Measurements from ENCODE around the gene PTPRM.

DNA sequence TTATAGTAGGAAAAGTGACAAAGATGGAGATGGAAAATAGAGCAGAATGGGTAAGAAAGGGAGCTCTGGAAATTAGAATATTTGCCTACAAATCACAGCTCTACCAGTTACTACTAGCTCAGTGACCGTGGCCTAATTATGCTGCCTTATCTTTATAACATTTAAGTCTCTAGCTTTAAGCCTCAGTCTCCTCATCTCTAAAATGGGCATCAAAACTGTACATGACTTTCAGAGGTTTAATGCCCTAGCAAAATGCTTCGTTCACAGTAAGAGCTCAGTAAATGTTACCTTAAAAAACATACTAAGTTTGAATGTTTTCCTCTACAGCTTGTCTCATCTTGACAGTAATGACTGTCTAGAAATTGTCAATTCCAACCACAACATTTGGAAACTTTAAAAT, 8.3 kb upstream of the PTPRM start:
- TF ChIP-seq, protein P1, sequence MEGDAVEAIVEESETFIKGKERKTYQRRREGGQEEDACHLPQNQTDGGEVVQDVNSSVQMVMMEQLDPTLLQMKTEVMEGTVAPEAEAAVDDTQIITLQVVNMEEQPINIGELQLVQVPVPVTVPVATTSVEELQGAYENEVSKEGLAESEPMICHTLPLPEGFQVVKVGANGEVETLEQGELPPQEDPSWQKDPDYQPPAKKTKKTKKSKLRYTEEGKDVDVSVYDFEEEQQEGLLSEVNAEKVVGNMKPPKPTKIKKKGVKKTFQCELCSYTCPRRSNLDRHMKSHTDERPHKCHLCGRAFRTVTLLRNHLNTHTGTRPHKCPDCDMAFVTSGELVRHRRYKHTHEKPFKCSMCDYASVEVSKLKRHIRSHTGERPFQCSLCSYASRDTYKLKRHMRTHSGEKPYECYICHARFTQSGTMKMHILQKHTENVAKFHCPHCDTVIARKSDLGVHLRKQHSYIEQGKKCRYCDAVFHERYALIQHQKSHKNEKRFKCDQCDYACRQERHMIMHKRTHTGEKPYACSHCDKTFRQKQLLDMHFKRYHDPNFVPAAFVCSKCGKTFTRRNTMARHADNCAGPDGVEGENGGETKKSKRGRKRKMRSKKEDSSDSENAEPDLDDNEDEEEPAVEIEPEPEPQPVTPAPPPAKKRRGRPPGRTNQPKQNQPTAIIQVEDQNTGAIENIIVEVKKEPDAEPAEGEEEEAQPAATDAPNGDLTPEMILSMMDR (IDR thresholded peaks at IDR 0.05; ENCODE audit: low read depth, low read length) = no peak
- TF ChIP-seq POLR2A (IDR thresholded peaks at IDR 0.05; ENCODE audit: extremely low read depth, insufficient read length) (no peak), MAX (IDR thresholded peaks at IDR 0.05; ENCODE audit: low read depth, low read length) (no peak)
